Activated CD4-positive, alpha-beta T cell treated with anti-CD3 and anti-CD28 coated beads for 4 hours (primary cell): Measurements from ENCODE around the gene RPL11.
"Not testable (repeated sequence)": the region's sequence is repeated elsewhere in the genome, so short reads cannot be mapped to it uniquely, and the experiment has no call there.

Experiments
- DNase-seq, 2 donors: peaks; one replicate each; pipeline ENCODE4 v3.0.0-alpha.2; 2020

Gene RPL11

DNA sequence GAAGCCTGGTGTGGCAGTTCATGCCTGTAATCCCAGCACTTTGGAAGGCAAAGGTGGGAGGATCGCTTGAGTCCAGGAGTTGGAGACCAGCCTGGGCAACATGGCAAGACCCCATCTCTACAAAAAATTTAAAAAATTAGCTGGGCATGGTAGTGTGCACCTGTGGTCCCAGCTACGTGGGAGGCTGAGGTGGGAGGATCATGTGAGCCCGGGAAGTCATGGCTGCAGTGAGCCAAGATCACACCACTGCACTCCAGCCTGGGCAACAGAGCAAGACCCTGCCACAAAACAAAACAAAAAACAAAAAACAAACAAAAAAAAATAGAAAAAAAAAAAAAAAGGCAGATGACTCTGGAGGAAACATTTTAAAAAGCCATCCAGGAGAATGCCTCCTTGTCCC is 3.9 kb upstream of the RPL11 start:
- DNase-seq = not testable (repeated sequence)

DNA sequence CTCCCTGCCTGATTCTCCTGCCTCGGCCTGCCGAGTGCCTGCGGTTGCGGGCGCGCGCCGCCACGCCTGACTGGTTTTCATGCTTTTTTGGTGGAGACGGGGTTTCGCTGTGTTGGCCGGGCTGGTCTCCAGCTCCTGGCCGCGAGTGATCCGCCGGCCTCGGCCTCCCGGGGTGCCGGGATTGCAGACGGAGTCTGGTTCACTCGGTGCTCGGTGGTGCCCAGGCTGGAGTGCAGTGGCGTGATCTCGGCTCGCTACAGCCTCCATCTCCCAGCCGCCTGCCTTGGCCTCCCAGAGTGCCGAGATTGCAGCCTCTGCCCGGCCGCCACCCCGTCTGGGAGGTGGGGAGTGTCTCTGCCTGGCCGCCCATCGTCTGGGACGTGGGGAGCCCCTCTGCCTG is 3.3 kb upstream of the RPL11 start:
- not testable (repeated sequence) for DNase-seq

DNA sequence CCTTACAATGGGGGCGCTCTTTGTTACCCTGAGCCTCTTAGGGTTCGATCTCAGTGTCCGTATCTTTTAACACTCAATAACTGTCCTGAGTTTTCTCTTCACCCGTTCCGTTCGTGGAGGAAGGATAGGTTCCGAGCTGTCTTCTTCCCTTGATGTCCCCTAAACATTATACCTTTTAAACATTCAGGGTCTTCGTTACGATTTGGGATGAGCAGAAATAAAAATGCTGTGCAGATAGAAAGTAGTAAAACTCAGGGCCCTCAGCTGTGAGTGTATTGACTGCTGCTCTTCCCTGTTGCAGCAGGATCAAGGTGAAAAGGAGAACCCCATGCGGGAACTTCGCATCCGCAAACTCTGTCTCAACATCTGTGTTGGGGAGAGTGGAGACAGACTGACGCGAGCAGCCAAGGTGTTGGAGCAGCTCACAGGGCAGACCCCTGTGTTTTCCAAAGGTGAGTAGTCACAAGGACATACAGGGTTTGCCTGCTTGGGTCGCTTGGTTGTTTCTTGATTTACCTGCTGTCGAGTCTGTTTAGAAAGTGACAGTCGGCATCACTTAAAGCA is 784 bp downstream of the RPL11 start:
- no peak for DNase-seq

DNA sequence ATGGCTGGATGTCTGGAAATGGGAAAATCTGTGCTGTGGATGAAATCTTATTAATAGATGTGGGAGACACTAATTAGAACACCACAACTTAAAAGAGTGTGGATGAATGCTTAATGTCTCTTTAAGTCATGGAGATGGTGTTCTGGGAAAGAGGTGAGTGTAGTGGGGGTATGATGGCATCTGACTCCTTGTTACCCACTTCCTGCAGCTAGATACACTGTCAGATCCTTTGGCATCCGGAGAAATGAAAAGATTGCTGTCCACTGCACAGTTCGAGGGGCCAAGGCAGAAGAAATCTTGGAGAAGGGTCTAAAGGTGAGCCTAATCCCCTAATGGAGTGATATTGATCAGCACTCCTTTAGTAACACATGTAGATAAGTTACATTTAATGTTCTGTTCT is 2.0 kb downstream of the RPL11 start:
- DNase-seq = no peak

DNA sequence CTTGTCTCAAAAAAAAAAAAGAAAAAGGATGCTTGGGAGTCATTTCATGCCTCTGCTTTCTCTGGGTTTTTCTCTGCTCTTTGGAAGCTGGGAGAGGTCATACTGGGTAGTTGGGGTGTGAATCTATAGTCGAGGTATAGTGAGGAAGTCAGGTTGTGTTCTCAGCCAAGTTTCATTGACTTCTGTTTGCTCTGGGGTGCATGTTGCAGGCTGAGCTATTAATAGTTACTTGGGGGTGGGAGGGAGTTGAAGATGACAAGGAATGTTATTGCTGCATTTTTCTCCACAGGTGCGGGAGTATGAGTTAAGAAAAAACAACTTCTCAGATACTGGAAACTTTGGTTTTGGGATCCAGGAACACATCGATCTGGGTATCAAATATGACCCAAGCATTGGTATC is 2.8 kb downstream of the RPL11 start:
- DNase-seq = no peak

DNA sequence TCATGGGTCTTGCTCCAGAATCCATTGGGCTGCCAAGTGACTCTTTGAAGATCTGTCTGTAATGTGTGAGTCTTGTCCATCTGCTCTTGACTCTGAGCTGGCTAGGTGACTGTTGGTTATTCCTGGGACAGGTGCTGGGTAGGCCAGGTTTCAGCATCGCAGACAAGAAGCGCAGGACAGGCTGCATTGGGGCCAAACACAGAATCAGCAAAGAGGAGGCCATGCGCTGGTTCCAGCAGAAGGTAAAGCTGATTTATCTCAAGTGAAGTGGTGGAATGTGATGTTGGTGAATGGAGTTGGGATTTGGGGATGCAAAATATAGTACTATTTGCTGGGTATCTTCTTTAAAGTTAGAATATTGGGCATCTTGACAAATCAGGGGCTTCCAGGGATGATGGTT is 4.1 kb downstream of the RPL11 start:
- no peak for DNase-seq

DNA sequence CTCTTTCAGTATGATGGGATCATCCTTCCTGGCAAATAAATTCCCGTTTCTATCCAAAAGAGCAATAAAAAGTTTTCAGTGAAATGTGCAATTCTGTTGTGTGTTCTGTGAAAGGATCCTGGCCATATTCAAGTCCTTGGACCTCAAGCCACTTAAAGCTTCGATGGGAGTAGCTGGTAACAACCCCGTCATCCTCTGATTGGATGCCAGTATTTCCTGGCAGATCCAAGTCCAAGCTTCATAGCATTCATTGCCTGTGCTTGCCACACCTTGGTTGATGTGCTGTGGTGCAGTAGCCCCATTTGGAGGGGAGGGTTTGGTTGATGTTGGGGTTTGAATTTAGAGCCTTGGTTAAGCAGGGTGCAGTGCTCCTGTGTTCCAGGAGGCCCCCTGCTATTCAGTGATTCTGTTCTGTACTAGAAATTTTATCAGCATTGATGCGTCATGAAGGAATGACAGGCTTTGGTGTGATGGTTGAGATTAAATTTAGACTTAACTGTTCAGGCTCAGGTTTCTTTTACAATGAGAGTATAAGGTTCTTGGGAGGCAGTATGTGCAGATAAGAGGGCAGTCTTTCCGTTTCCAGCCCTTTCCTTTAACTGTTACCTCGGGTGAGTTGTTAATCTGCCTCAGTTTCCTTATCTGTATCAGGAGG is 4.9 kb downstream of the RPL11 start:
- no peak for DNase-seq

DNA sequence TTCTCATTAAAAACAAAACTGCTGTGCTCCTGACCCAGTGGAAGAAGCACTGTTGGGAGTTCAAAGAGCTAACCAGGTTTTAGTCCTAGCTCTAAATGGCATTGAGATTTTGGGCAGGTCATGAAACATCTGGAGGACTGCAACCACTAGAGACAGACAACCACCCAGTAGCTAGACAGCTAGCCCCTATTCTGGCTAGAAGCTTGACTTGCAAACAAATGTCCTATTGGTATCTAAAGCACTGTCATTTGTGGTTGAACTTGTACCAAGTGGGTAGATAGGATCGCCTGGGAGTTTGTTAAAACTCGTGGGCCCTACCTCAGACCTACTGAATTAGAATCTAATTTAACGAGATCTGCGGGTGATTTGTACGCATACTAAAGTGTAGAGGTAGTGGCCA is 6.9 kb downstream of the RPL11 start:
- DNase-seq = no peak

DNA sequence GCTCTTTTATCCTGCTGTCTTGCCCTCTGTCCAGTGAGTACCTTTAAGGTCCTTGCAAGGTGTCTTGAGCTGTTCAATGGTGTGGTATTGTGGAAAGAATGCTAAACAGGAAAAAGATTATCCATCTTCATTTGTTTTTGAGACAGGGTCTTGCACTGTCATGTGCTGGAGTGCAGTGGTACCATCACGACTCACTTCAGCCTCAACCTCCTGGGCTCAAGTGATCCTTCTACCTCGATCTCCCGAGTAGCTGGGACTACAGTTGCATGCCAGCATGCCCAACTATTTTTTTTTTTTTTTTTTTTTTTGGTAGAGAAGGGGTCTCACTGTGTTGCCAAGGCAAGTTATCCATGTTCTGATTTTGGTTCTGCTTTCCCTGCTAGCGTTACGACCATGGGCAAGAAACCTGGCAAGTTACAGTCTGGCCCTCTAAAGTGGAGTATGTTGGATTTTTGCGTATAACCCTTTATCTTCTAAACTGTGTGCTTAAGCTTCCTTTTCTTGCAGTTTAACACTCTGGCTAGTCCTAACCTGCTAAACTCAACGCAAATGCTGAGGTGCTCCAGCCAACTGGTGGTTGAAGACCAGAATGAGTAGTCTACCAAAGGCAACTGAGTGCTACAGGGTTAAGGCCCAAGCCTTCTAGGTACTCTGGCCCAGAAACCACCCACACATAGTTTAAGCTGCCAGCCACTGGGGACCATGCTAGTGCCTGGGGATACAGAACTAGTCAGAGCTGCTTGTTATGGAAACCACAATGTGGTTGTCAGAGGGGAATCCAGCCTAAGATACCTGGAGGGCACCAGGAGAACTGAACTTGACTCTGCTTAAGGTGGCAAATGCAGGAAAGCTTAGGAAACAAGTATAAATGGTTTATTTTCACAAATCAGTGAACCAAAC is 7.9 kb downstream of the RPL11 start:
- no peak for DNase-seq

DNA sequence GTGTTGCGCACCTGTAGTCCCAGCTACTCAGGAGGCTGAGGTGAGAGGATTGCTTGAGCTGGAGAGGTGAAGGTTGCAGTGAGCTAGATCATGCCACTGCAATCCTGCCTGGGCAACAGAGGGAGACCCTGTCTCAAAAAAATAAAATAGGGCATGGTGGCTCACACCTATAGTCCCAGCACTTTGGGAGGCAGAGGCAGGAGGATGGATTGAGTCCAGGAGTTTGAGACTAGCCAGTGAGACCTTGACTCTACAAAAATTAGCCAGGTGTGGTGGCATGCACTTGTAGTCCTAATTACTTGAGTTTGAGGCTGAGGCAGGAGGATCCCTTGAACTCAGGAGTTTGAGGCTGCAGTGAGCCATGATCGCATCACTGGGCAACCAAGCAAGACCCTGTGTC is 9.7 kb downstream of the RPL11 start:
- DNase-seq = no peak

DNA sequence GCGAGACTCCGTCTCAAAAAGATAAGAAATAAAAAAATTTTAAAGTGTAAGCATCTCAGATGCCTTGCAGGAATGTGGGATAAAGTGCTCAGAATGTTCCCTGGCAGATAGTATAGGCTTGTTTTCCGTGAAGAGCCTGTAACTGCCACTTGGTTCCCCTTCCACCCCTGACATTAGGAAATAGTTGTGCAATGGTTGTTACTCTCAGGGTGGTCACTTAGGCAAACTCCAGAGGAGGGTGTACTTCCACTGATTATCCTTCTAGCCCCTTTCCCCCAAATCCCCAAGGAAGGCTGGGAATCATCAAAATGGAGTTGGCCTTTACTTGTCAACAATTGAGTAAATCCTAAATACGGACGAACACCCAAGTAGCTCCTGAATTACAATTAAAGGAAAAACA is 10.4 kb downstream of the RPL11 start:
- no peak for DNase-seq

DNA sequence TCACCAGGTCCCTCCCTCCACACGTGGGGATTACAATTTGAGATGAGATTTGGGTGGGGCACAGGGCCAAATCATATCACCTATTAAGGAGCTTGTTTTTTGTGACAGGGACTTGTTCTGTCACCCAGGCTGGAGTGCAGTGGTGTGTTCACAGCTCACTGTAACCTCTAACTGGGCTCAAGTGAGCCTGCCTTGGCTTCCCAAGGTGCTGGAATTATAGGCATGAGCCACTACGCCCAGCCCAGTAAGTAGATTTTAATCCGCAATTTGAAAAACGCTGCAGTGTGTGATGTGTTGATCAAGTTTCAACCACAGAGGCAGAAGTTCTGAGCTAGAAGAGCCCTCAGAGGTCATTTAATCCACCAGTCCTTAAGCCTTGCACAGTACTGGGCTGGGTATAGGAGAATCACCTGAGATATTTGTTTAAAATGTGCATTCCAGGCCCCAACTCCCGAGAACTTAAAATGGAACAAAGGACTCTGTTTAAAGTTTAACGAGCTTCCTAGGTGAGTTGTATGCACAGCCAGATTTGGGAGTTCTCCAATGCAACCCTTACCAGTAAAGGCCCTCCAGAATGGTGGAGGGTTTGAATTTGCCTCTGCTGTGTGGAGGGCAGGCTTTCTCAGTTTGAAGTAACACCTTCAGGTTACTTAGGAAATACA is 13.4 kb downstream of the RPL11 start:
- no peak for DNase-seq

DNA sequence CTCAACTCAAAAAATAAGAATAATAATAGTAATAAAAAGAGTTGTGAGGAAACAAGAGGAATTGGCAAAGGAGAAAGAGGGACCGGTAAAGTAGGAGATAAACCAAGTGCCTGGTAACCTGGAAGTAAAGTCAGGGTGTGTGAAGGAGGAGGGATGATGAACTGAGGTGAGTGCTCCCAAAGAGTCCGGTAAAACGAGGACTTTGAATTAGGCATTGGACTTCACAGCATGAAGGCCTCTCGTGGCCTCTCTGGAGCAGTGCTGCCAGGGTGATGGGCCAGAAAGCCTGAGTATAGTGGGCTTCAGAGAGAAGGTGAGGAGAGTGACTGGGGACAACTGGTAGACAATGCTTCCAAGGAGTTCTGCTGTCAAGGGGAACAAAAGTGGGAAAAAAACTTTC is 17.6 kb downstream of the RPL11 start:
- no peak for DNase-seq

DNA sequence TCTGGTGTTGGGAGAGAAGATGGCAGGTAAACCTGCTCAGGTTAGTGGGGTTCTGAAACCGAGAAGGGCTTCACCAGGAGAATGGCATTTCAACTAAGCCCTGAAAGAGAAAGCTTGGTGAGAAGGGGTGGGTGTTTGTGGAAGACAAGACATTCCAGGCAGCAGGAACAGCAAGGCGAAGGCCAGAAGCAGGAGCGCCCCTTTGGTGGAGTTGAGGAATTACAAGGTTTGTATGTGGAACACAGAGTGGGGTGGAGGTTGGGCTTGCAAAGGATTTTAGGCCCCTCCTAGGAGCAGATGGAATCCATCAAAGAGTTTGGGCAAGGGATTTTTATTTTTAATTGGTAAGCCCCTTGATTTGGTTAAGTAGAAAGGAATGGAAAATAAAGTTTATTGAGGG is 26.9 kb downstream of the RPL11 start:
- no peak for DNase-seq

DNA sequence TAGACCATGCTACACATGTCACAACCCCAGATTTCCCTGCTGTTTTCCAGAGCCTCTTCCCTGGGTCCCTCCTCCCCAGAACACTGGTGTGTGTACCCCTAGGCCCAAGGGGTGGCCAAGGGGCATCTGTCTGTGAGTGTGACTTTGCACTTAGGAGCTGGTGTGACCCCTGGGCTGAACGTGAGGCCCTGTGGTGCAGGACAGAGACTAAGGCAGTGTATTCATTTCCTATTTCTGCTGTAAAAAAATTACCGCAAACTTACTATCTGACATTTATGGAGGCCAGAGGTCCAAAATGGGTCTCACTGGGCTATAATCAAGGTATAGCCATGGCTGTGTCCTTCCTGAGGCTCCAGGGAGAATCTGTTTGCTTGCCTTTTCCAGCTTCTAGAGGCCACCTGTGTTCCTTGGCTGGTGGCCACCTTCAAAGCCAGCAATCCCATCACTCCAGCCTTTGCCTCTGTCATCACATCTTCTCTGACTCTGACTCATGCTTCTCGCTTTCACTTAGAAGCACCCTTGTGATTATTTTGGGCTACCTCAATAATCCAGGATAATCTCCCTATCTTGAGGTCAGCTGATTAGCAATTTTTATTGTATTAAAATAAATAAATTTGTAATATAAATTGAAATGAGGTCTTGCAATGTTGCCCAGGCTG is 27.7 kb downstream of the RPL11 start:
- no peak for DNase-seq

DNA sequence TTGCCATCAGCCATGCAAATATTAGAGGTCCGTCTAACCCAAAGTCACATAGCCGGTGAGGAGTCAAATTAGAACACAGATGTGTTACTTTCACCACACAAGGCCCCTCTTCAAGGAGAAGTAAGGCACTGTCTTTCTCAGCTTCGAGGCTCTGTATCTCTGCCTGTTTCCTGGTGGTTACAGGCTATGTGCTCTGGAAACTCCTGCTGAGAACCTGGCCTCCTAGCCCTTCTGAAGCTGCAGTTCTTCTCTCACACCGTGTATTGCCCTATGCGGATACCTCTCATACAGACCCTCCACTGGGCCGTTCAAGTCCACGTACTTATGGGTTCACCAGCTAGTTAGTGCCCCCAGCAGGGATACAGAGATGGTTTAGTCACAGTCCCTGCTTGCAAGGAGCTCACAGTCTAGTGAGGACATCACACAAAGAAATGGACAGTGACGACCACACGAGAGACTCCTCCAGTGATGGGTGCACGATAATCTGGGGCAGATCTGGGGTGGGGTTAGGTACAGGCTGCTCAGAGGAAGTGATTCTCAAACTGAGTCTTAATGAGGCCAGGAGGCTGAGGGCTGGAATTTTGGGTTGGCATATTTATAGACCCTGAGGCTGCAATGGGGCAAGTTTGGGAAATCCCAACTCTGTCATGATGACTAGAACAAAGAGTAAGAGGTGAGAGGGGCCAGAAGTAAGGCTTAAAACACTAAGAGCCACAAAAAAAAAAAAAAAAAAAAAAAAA is 28.8 kb downstream of the RPL11 start:
- no peak for DNase-seq

DNA sequence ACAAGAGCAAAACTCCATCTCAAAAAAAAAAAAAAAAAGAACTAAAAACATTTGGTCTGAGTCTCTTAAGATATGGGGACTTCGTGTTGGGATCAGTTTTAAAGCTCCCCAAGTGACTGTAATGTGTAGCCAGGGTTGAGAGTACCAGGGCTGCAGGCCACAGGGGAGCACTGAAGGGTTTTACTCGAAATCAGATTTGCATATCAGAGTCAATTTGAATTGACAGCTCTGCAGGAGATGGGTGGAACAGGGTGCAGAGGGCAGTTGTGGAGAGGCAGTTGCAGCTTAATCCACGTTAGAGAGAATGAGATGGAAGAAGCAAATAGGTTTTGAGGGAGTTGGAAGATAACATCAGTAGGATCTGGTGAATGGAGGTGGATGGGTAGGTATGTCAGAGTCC is 31.0 kb downstream of the RPL11 start:
- no peak for DNase-seq

DNA sequence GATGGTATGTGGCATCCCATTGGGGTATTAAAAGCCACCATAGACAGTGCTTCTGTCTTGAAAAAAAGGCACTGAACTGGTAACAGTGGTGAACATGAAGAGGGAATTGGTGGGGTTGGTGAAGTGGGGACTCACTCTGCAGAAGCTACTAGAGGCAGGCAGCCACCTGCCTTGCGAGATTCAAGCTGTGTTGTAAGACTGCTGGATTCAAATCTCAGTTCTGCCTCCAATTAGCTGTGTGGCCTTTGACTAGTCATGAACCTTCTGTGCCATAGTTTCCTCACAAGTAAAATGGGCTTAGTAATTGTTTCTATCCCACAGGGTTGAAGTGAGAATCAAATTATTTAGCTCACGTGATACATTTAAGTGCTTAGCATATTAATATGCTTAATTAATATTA is 35.1 kb downstream of the RPL11 start:
- DNase-seq = no peak

DNA sequence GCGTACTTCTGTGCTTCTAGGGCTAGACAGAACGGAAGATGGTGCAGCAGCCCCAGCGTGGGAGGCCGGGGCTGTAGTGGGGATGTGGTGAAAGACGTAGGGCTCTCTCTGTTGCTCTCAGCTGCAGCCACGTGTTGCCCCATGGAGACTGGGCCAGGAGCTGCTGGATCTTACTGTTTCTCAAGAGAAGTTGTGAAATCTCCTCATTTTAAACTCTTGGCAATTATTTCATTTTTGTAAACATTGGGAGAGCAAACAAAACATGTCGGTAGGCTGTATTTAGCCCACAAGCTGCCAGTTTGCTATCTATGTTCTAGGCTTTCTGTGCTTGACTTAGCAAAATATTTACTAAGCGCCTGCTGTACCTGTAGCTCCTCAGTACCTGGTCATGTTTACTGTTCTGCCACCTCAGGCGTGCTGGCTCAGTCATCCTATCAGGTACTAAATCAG is 35.8 kb downstream of the RPL11 start:
- DNase-seq = no peak

DNA sequence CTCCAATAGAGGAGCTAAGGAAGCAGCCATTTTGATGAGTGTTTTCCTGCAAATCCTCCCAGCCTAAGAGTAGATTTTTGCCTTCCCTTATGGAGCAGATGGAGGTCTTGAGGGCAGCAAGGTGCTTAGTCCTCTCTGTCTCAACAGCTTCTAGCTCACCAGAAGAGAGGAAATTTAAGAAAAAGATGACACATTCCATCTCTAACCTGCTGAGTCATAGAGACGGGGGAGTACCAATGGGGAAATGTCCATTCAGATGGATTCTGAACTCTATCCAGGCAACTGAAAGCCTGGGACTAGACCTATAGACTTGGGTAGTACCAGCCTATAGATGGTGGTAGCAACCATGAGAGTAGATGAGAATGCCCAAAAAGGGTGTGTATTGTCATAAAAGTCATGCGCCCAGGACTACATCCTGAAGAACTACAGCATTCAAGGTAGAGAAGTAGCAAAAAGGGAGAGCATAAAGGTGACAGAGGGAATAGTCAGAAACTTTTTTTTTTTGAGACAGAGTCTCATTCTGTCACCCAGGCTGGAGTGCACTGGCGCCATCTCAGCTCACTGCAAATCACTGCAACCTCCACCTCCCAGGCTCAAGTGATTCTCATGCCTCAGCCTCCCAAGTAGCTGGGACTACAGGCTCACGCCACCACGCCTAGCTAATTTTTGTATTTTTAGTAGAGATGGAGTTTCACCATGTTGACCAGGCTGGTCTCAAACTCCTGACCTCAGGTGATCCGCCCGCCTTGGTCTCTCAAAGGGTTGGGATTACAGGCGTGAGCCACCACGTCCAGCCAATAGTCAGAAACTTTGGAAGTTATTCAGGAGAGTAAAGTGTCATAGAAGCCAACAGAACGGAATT is 41.0 kb downstream of the RPL11 start:
- DNase-seq = no peak

DNA sequence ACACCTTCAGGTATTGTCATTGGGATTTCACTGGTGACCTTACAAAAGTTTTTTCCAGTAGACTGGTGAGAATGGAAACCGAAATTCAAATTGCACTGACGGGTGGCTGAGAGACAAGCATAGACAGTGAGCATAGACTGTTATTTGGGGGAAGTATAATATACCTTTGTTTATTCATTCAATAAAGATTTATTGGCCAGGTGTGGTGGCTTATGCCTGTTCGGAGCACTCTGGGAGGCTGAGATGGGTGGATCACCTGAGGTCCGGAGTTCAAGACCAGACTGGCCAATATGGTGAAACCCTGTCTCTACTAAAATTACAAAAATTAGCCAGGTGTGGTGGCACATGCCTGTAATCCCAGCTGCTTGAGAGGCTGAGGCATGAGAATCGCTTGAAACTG is 41.7 kb downstream of the RPL11 start:
- not testable (repeated sequence) for DNase-seq
